WTC11 (cell line): ENCODE data around the gene C2CD2.

Source experiments
- ZNF396 ChIP-seq: fragments of 250-450 bp; sonication (Bioruptor Pico); IDR thresholded peaks from 2 replicates; pipeline ENCODE4 v1.8.0; 2021; ENCODE audit warnings: mild to moderate bottlenecking, moderate library complexity, borderline replicate concordance
- TF ChIP-seq, protein P1 (sequence below): fragments of 200-600 bp; IDR thresholded peaks from 2 replicates; pipeline ENCODE4 v1.8.0; 2022; ENCODE audit warnings: antibody characterized with exemption
- TF ChIP-seq, protein P2 (sequence below): sonication (generic); formaldehyde crosslinking; IDR thresholded peaks from 2 replicates; pipeline ENCODE4 v1.8.1; 2022; ENCODE audit warnings: mild to moderate bottlenecking, missing genetic modification reagents, moderate library complexity, borderline replicate concordance

GRCh38 chr21:41923631-41924367 is 30.0 kb downstream of the C2CD2 start:
- TF ChIP-seq, protein P1, sequence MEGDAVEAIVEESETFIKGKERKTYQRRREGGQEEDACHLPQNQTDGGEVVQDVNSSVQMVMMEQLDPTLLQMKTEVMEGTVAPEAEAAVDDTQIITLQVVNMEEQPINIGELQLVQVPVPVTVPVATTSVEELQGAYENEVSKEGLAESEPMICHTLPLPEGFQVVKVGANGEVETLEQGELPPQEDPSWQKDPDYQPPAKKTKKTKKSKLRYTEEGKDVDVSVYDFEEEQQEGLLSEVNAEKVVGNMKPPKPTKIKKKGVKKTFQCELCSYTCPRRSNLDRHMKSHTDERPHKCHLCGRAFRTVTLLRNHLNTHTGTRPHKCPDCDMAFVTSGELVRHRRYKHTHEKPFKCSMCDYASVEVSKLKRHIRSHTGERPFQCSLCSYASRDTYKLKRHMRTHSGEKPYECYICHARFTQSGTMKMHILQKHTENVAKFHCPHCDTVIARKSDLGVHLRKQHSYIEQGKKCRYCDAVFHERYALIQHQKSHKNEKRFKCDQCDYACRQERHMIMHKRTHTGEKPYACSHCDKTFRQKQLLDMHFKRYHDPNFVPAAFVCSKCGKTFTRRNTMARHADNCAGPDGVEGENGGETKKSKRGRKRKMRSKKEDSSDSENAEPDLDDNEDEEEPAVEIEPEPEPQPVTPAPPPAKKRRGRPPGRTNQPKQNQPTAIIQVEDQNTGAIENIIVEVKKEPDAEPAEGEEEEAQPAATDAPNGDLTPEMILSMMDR = no peak
- no peak for TF ChIP-seq ZNF396
- TF ChIP-seq, protein P2, sequence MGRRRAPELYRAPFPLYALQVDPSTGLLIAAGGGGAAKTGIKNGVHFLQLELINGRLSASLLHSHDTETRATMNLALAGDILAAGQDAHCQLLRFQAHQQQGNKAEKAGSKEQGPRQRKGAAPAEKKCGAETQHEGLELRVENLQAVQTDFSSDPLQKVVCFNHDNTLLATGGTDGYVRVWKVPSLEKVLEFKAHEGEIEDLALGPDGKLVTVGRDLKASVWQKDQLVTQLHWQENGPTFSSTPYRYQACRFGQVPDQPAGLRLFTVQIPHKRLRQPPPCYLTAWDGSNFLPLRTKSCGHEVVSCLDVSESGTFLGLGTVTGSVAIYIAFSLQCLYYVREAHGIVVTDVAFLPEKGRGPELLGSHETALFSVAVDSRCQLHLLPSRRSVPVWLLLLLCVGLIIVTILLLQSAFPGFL (CRISPR knock-in tag) = no peak
